Astrocyte (in vitro differentiated cells and primary cell): ENCODE data around the gene GALNT18. TPM values are rescaled to one million over a fixed set of nuclear protein-coding genes. Genes with fewer than 3 reads are reported as not detected.

Source experiments
- DNase-seq: peaks from one replicate; pipeline ENCODE4 v3.0.0-alpha.2; 2010; ENCODE audit warnings: low read depth
- FAIRE-seq: peaks from 2 replicates; lab custom pipeline; 2011; peaks lifted over from hg19 to GRCh38; lab: Jason Lieb, UNC
- H2AFZ ChIP-seq: 2 replicates; pipeline ENCODE4 v1.6.0; 2012; ENCODE audit warnings: low read depth, low read length, inconsistent platforms
- H3K27ac ChIP-seq: 2 replicates; pipeline ENCODE4 v1.5.1; 2011; ENCODE audit warnings: low read depth, low read length, inconsistent platforms
- H3K27me3 ChIP-seq: 2 replicates; pipeline ENCODE4 v1.6.0; 2011; ENCODE audit warnings: low read length, inconsistent platforms; ENCODE audit not compliant: insufficient read depth
- H3K36me3 ChIP-seq: 2 replicates; pipeline ENCODE4 v1.5.1; 2011; ENCODE audit warnings: low read length, inconsistent platforms; ENCODE audit not compliant: insufficient read depth
- H3K4me1 ChIP-seq: 2 replicates; pipeline ENCODE4 v1.5.1; 2011; ENCODE audit warnings: low read length, inconsistent platforms; ENCODE audit not compliant: insufficient read depth
- H3K4me2 ChIP-seq: 2 replicates; pipeline ENCODE4 v1.6.0; 2012; ENCODE audit warnings: low read length, inconsistent platforms
- H3K4me3 ChIP-seq: 2 replicates; pipeline ENCODE4 v1.5.1; 2011; ENCODE audit warnings: low read depth, mild to moderate bottlenecking, low read length, inconsistent platforms; ENCODE audit not compliant: insufficient read depth
- H3K79me2 ChIP-seq: 2 replicates; pipeline ENCODE4 v1.6.0; 2012; ENCODE audit warnings: mild to moderate bottlenecking, low read length, inconsistent platforms; ENCODE audit not compliant: insufficient read depth
- H3K9ac ChIP-seq: 2 replicates; pipeline ENCODE4 v1.6.0; 2012; ENCODE audit warnings: mild to moderate bottlenecking, low read length, inconsistent platforms
- H3K9me3 ChIP-seq: 2 replicates; pipeline ENCODE4 v1.5.1; 2012; ENCODE audit warnings: low read depth, mild to moderate bottlenecking, low read length, inconsistent platforms; ENCODE audit not compliant: insufficient read depth
- H4K20me1 ChIP-seq: 2 replicates; pipeline ENCODE4 v1.6.0; 2012; ENCODE audit warnings: low read length, inconsistent platforms; ENCODE audit not compliant: insufficient read depth
- H3K27ac Mint-ChIP-seq: one replicate; pipeline ENCODE4 v1.8.0; 2021; ENCODE audit warnings: mild to moderate bottlenecking, mixed read lengths; ENCODE audit not compliant: unreplicated experiment
- H3K27me3 Mint-ChIP-seq: one replicate; pipeline ENCODE4 v1.8.0; 2021; ENCODE audit warnings: low read depth, mixed read lengths; ENCODE audit not compliant: unreplicated experiment
- H3K36me3 Mint-ChIP-seq: one replicate; pipeline ENCODE4 v1.8.0; 2021; ENCODE audit warnings: low read depth, mixed read lengths; ENCODE audit not compliant: unreplicated experiment
- H3K4me1 Mint-ChIP-seq: one replicate; pipeline ENCODE4 v1.8.0; 2021; ENCODE audit warnings: low read depth, mixed read lengths; ENCODE audit not compliant: unreplicated experiment
- H3K4me3 Mint-ChIP-seq: one replicate; pipeline ENCODE4 v1.8.0; 2021; ENCODE audit warnings: mild to moderate bottlenecking, moderate library complexity, mixed read lengths; ENCODE audit not compliant: unreplicated experiment
- H3K9me3 Mint-ChIP-seq: one replicate; pipeline ENCODE4 v1.8.0; 2021; ENCODE audit warnings: mild to moderate bottlenecking, mixed read lengths; ENCODE audit not compliant: unreplicated experiment
- EZH2 ChIP-seq: IDR thresholded peaks from 2 replicates; pipeline ENCODE4 v1.6.1; 2012; ENCODE audit warnings: mild to moderate bottlenecking, low read length, inconsistent platforms; ENCODE audit not compliant: insufficient read depth
- total RNA-seq: library from RNA; stranded (reverse); gene quantifications from 2 replicates; pipeline ENCODE4 v1.2.1, GENCODE V29; 2021
- TF ChIP-seq, protein P1 (sequence below): IDR thresholded peaks from 2 replicates; pipeline ENCODE4 v1.5.1; 2011; ENCODE audit warnings: low read depth, mild to moderate bottlenecking, inconsistent platforms, low read length, moderate library complexity; ENCODE audit not compliant: insufficient read depth

The GALNT18 gene
- total RNA-seq, 1 donor from 2014 or later, result 6.5 TPM

DNA sequence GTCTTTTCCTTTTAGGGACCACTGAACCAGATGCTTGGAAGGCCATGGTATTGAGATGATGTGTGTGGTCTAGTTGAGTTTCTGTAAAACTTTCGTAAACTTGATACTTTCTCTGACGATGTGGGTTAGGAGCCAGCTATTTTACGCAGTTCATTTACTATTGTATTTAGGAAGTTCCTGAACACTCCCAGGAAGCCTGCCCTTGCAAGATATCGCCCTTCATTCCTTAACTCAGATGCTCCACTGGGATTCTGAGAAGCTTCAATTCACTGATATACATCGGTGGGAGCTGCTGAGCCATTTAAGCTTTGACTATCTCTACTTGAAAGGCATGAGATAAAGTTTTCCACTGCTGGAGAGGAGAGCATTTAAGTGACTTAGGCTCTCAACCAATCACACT lies 390.0 kb downstream of the GALNT18 start:
- H3K4me1 ChIP-seq, result no peaks in the 10 kb centered on the region
- H3K27me3 ChIP-seq, result peaks cover 3% of the 10 kb centered on the region
- Mint-ChIP-seq H3K27me3 (peaks cover 44% of the 10 kb centered on the region), H3K4me1 (no peaks in the 10 kb centered on the region), H3K27ac (no peak overlapping the region), H3K4me3 (no peak overlapping the region), H3K36me3 (peaks cover 1% of the 10 kb centered on the region), H3K9me3 (peaks cover 7% of the 10 kb centered on the region)
- no peaks in the 10 kb centered on the region for H3K79me2 ChIP-seq
- TF ChIP-seq EZH2, result no peak
- TF ChIP-seq, protein P1, sequence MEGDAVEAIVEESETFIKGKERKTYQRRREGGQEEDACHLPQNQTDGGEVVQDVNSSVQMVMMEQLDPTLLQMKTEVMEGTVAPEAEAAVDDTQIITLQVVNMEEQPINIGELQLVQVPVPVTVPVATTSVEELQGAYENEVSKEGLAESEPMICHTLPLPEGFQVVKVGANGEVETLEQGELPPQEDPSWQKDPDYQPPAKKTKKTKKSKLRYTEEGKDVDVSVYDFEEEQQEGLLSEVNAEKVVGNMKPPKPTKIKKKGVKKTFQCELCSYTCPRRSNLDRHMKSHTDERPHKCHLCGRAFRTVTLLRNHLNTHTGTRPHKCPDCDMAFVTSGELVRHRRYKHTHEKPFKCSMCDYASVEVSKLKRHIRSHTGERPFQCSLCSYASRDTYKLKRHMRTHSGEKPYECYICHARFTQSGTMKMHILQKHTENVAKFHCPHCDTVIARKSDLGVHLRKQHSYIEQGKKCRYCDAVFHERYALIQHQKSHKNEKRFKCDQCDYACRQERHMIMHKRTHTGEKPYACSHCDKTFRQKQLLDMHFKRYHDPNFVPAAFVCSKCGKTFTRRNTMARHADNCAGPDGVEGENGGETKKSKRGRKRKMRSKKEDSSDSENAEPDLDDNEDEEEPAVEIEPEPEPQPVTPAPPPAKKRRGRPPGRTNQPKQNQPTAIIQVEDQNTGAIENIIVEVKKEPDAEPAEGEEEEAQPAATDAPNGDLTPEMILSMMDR, result no peak
- H4K20me1 ChIP-seq, result no peaks in the 10 kb centered on the region
- FAIRE-seq (no peak), DNase-seq (no peak)
- no peaks in the 10 kb centered on the region for H3K36me3 ChIP-seq
- no peak overlapping the region for H3K4me2 ChIP-seq
- no peaks in the 10 kb centered on the region for H3K9me3 ChIP-seq
- no peak overlapping the region for H3K9ac ChIP-seq
- H2AFZ ChIP-seq, result no peak overlapping the region
- H3K4me3 ChIP-seq, result no peak overlapping the region
- H3K27ac ChIP-seq, result no peak overlapping the region

DNA sequence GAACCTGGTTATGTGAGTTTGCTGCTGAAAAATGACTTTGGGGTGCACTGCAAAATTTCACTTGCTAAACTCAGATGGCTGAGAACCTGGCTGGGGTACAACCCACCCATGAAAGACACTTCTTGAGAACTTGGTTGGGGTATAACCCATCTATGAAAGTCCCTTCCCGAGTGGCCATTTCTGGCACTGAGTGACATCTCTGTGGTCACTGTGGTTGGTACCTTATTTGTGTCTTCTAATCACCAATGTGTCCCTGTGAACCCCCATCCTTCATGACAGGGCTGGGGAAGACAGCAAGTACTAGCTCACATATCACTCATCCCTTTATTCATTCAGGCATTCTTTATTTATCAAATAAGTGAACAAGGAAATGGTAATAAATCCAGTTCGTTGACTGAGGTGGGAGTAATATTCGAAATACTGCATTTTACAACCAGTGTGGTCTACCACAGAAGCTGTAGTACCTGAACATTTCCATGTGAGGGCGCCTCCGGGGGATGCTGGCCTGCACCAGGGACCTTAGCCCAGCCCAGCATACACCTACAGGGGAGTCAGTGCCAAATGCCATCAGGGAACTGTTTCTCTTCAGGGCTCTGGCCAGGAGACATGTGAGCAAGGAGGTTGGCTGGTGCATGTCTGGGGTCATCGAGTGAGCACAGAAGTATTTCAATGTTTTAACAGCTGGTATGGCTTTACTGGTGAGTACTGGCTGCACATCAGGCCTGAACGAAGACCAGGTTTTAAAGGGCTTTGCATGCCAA lies 390.8 kb downstream of the GALNT18 start:
- no peak for FAIRE-seq
- no peaks in the 10 kb centered on the region for H3K4me1 Mint-ChIP-seq

More for the DNA sequence above, 390.8 kb downstream of the GALNT18 start:
- Histone ChIP-seq H3K4me2 (no peak overlapping the region), H3K27ac (no peak overlapping the region), H3K79me2 (no peaks in the 10 kb centered on the region), H2AFZ (no peak overlapping the region), H4K20me1 (no peaks in the 10 kb centered on the region), H3K36me3 (no peaks in the 10 kb centered on the region), H3K27me3 (peaks cover 3% of the 10 kb centered on the region), H3K9ac (no peak overlapping the region), H3K9me3 (no peaks in the 10 kb centered on the region), H3K4me1 (no peaks in the 10 kb centered on the region), H3K4me3 (no peak overlapping the region)
- H3K4me3 Mint-ChIP-seq, result no peak overlapping the region
- peaks cover 44% of the 10 kb centered on the region for H3K27me3 Mint-ChIP-seq
- H3K27ac Mint-ChIP-seq, result no peak overlapping the region
- no peak for DNase-seq
- H3K9me3 Mint-ChIP-seq, result peaks cover 7% of the 10 kb centered on the region
- TF ChIP-seq, protein P1, result peak; percentile 23
- no peak for TF ChIP-seq EZH2
- peaks cover 3% of the 10 kb centered on the region for H3K36me3 Mint-ChIP-seq
